NCI-H748 (cell line): ENCODE data around the gene FIGNL1.
"Not testable (repeated sequence)": the region's sequence is repeated elsewhere in the genome, so short reads cannot be mapped to it uniquely, and the experiment has no call there.

Source experiments
- DNase-seq: peaks from one replicate; lab custom pipeline; 2025; ENCODE audit not compliant: unreplicated experiment; lab: John Stamatoyannopoulos, UW

The FIGNL1 gene

GRCh38 chr7:50471970-50472369, 21.8 kb upstream of the FIGNL1 start:
- DNase-seq, result no peak

- no peak for DNase-seq
Observed at GRCh38 chr7:50470250-50471163, 20.4 kb upstream of the FIGNL1 start.

- no peak for DNase-seq
Observed at GRCh38 chr7:50469181-50469580, 19.0 kb upstream of the FIGNL1 start.

- DNase-seq, result peak; percentile 88
Observed at GRCh38 chr7:50467817-50468610, 17.9 kb upstream of the FIGNL1 start.

GRCh38 chr7:50466815-50467585, 16.9 kb upstream of the FIGNL1 start:
- no peak for DNase-seq

- DNase-seq, result no peak
Observed at GRCh38 chr7:50463035-50463434, 12.9 kb upstream of the FIGNL1 start.

- no peak for DNase-seq
Observed at GRCh38 chr7:50462361-50462760, 12.2 kb upstream of the FIGNL1 start.

GRCh38 chr7:50461695-50462094, 11.5 kb upstream of the FIGNL1 start:
- no peak for DNase-seq

GRCh38 chr7:50459183-50459582, 9.0 kb upstream of the FIGNL1 start:
- DNase-seq, result not testable (repeated sequence)

- DNase-seq, result not testable (repeated sequence)
Observed at GRCh38 chr7:50458651-50459050, 8.5 kb upstream of the FIGNL1 start.

- no peak for DNase-seq
Observed at GRCh38 chr7:50456371-50457123, 6.4 kb upstream of the FIGNL1 start.

GRCh38 chr7:50455658-50456057, 5.5 kb upstream of the FIGNL1 start:
- no peak for DNase-seq

- no peak for DNase-seq
Observed at GRCh38 chr7:50454968-50455367, 4.8 kb upstream of the FIGNL1 start.

- peak; percentile 67 for DNase-seq
Observed at GRCh38 chr7:50450590-50451032, 461 bp upstream of the FIGNL1 start.

GRCh38 chr7:50449501-50449880, 659 bp downstream of the FIGNL1 start:
- peak; percentile 47 for DNase-seq

GRCh38 chr7:50448823-50449222, 1.3 kb downstream of the FIGNL1 start:
- DNase-seq, result no peak

- DNase-seq, result no peak
Observed at GRCh38 chr7:50446542-50446960, 3.6 kb downstream of the FIGNL1 start.

- no peak for DNase-seq
Observed at GRCh38 chr7:50436133-50436806, 13.9 kb downstream of the FIGNL1 start.

- no peak for DNase-seq
Observed at GRCh38 chr7:50431722-50432305, 18.3 kb downstream of the FIGNL1 start.

GRCh38 chr7:50431316-50431715, 18.8 kb downstream of the FIGNL1 start:
- DNase-seq, result no peak
